Kidney (tissue), 14 donors: ENCODE results near the gene SRRM4. TPM values are rescaled to one million over a fixed set of nuclear protein-coding genes. Genes with fewer than 3 reads are reported as not detected.

Source experiments
- DNase-seq, 5 donors: peaks; one replicate each; pipeline ENCODE4 v3.0.0-alpha.2; 2013 to 2020
- FAIRE-seq: peaks from 2 replicates; lab custom pipeline; 2012; peaks lifted over from hg19 to GRCh38; lab: Jason Lieb, UNC
- H3K27ac ChIP-seq, 2 donors: one replicate each; pipeline ENCODE4 v1.7.0; 2013; ENCODE audit warnings: low read depth in 2 of 2, low read length in 2 of 2, inconsistent platforms in 1 of 2
- H3K27me3 ChIP-seq: one replicate; pipeline ENCODE4 v1.7.1; 2013; ENCODE audit warnings: low read length, inconsistent platforms; ENCODE audit not compliant: control insufficient read depth, insufficient read depth
- H3K36me3 ChIP-seq, 3 donors: one replicate each; pipeline versions ENCODE4 v1.7.0 to v1.7.1; 2013; ENCODE audit warnings: low read length in 3 of 3, control low read depth in 1 of 3, inconsistent platforms in 1 of 3; ENCODE audit not compliant: insufficient read depth in 3 of 3, control insufficient read depth in 2 of 3
- H3K4me1 ChIP-seq, 3 donors: one replicate each; pipeline versions ENCODE4 v1.7.0 to v1.7.1; 2013; ENCODE audit warnings: low read length in 3 of 3, inconsistent platforms in 1 of 3, low read depth in 1 of 3; ENCODE audit not compliant: control insufficient read depth in 2 of 3, insufficient read depth in 2 of 3
- H3K4me3 ChIP-seq, 3 donors: one replicate each; pipeline versions ENCODE4 v1.7.0 to v1.8.1; 2013; ENCODE audit warnings: low read length in 3 of 3, control low read depth in 1 of 3, inconsistent platforms in 1 of 3
- H3K9ac ChIP-seq, 3 donors: one replicate each; pipeline versions ENCODE4 v1.7.0 to v1.7.1; 2013; ENCODE audit warnings: low read length in 3 of 3, control low read depth in 1 of 3, inconsistent platforms in 1 of 3
- H3K9me3 ChIP-seq, 3 donors: one replicate each; pipeline versions ENCODE4 v1.7.0 to v1.7.1; 2013; ENCODE audit warnings: low read length in 3 of 3, control low read depth in 1 of 3, inconsistent platforms in 1 of 3; ENCODE audit not compliant: control insufficient read depth in 2 of 3, insufficient read depth in 1 of 3
- intact Hi-C: fragments of 100-400 bp; cut with DNase I; formaldehyde crosslinking; loops from one replicate; pipeline ENCODE4 v1.11.1; 2022
- polyA plus RNA-seq: library from polyadenylated mRNA; stranded (reverse); fragments of 350-450 nt; fragmentation: Illumina TruSeq; extraction: RNeasy Lipid Tissue Mini Kit (QIAGEN cat#74804); gene quantifications from one replicate; pipeline ENCODE4 v1.2.3, GENCODE V29; 2014; ENCODE audit warnings: low read depth, low replicate concordance; ENCODE audit not compliant: insufficient read depth
- total RNA-seq: library from RNA; stranded (reverse); fragmentation: NEBNext Ultra II Directional; extraction: Animal tissue kit (Norgen Biotek cat#: 25700); gene quantifications from one replicate; pipeline ENCODE4 v1.2.1, GENCODE V29; 2021
- TF ChIP-seq, protein P1 (sequence below): IDR thresholded peaks from 3 replicates; pipeline ENCODE4 v1.5.1; 2012; ENCODE audit warnings: mild to moderate bottlenecking, moderate library complexity, borderline replicate concordance; ENCODE audit not compliant: insufficient read depth; ENCODE audit errors: extremely low read depth
- donor health status: control.
- donor health status: control.
- donor health status: control.
- donor health status: control.
- donor health status: control.
- donor health status: DM: yes; HTN: yes; CAD: no.
- donor health status: Normal renal cell carcinoma (clear cell type).

The SRRM4 gene
- total and polyA plus RNA-seq, 2 donors from 2014 or later, result 0.06 to 0.17 TPM

DNA sequence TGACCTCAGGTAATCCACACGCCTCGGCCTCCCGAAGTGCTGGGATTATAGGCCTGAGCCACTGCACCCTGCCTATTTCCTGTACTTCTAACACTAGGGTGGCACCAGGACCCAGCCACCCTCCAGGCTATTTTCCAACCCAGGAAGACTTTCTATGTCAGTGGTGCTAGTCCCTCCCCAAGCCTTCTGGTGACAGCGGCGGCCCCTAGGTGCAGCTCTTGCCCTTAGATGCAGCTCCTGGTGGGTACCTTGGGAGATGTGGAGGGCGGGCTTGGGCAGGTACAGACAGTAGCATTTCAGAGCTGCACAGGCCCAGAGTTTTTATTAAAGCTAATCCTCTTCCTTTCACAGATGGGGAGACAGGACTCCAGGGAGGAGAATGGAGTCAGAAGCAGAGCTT lies 62.8 kb downstream of the SRRM4 start:
- Histone ChIP-seq H3K9me3 (peaks cover 0 to 3% (median 0%) of the 10 kb centered on the region in 3 donors), H3K9ac (no peak overlapping the region), H3K4me1 (no peaks in the 10 kb centered on the region), H3K27me3 (no peaks in the 10 kb centered on the region), H3K4me3 (no peak overlapping the region), H3K36me3 (no peaks in the 10 kb centered on the region), H3K27ac (no peak overlapping the region)
- DNase-seq (no peak), FAIRE-seq (no peak)
- intact Hi-C loops, result no loop called here
- TF ChIP-seq, protein P1, sequence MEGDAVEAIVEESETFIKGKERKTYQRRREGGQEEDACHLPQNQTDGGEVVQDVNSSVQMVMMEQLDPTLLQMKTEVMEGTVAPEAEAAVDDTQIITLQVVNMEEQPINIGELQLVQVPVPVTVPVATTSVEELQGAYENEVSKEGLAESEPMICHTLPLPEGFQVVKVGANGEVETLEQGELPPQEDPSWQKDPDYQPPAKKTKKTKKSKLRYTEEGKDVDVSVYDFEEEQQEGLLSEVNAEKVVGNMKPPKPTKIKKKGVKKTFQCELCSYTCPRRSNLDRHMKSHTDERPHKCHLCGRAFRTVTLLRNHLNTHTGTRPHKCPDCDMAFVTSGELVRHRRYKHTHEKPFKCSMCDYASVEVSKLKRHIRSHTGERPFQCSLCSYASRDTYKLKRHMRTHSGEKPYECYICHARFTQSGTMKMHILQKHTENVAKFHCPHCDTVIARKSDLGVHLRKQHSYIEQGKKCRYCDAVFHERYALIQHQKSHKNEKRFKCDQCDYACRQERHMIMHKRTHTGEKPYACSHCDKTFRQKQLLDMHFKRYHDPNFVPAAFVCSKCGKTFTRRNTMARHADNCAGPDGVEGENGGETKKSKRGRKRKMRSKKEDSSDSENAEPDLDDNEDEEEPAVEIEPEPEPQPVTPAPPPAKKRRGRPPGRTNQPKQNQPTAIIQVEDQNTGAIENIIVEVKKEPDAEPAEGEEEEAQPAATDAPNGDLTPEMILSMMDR, result no peak

- H3K9ac ChIP-seq, result no peak overlapping the region
- FAIRE-seq, result no peak
These were observed 66.3 kb downstream of the SRRM4 start for GRCh38 chr12:119047641-119048040.

DNA sequence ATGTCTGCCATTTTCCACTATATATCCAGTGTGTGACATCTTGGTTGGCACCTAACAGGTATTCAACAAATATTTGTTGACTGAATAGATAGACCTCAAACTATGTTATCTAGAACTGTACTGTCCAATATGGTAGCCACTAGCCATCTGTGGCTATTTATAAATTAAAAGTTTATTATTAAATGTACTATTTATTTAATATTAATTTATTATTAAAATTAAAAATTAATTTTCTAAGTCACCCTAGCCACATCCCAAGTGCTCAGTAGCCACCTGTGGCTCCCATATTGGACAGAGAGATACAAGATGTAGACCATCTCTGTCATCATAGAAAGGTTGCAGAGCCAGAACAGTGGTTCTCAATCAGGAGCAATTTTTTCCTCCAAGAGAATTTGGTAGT lies 69.3 kb downstream of the SRRM4 start:
- no peak overlapping the region for H3K27ac ChIP-seq
- intact Hi-C loops, result no loop called here
- no peak overlapping the region for H3K9ac ChIP-seq
- no peak for FAIRE-seq
- TF ChIP-seq, protein P1, result no peak
- H3K36me3 ChIP-seq, result no peaks in the 10 kb centered on the region
- no peaks in the 10 kb centered on the region for H3K4me1 ChIP-seq
- DNase-seq, result no peak
- H3K4me3 ChIP-seq, result no peak overlapping the region
- H3K27me3 ChIP-seq, result no peaks in the 10 kb centered on the region
- H3K9me3 ChIP-seq, result peaks cover 0 to 8% (median 0%) of the 10 kb centered on the region in 3 donors

More at GRCh38 chr12:119047641-119048040, 66.3 kb downstream of the SRRM4 start:
- Histone ChIP-seq H3K36me3 (no peaks in the 10 kb centered on the region), H3K27ac (no peak overlapping the region), H3K27me3 (no peaks in the 10 kb centered on the region), H3K4me3 (no peak overlapping the region), H3K9me3 (peaks cover 0 to 8% (median 0%) of the 10 kb centered on the region in 3 donors), H3K4me1 (no peaks in the 10 kb centered on the region)
- no peak for DNase-seq
- TF ChIP-seq, protein P1, result no peak
- intact Hi-C loops, result no loop called here

GRCh38 chr12:119051474-119051873 lies 70.1 kb downstream of the SRRM4 start:
- Histone ChIP-seq H3K9ac (no peak overlapping the region), H3K27ac (no peak overlapping the region), H3K36me3 (no peaks in the 10 kb centered on the region), H3K9me3 (peaks cover 0 to 8% (median 0%) of the 10 kb centered on the region in 3 donors), H3K4me1 (no peaks in the 10 kb centered on the region), H3K4me3 (no peak overlapping the region), H3K27me3 (no peaks in the 10 kb centered on the region)
- TF ChIP-seq, protein P1, result no peak
- intact Hi-C loops, result no loop called here
- no peak for DNase-seq
- FAIRE-seq, result no peak
